ENCODE measurements around the gene PDZRN3. TPM values are rescaled to one million over a fixed set of nuclear protein-coding genes. Genes with fewer than 3 reads are reported as not detected.

The PDZRN3 gene
- total RNA-seq, 1 experiment from 2014 or later = 0.14 TPM

DNA sequence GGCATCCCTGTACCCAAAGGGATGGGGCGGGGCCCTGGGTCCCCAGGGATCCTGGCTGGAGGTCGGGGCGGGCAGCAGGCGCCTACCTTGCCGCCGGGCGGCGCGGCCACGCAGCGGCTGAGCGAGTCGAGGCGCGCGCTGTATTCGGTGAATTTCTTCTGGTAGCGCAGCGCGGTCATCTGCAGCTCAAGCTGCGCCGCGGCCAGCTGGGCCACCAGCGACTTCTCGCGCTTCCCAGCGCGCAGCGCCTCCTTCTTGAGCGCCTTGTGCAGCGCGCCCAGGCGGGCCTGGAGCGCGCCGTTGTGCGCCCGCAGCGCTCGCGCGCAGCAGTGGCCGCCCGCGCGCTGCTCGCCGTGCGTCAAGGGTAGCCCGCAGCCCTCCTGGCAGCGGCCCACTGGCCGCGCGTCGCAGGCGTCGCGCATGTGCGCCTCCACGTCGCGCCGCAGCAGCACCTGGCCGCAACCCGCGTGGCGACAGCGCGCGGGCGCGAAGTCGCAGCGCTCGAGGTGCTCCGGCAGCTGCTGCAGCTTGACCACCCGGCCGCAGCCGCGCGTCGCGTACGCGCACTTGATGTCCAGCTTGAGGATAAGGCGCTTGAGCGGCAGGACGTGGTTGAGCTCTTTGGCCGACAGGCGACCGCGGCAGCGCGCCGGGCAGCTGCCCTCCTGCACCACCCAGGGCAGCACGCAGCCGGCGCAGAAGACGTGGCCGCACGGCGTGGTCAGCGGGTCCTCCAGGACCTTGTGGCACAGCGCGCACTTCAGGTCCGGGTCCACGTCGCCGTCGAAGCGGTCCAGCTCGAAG lies 522 bp downstream of the PDZRN3 start:
- in situ Hi-C loops (cut with HindIII; ENCODE audit: low sequenced_read_pairs) = no loop called here
- no peak for DNase-seq (ENCODE audit: low spot score)

DNA sequence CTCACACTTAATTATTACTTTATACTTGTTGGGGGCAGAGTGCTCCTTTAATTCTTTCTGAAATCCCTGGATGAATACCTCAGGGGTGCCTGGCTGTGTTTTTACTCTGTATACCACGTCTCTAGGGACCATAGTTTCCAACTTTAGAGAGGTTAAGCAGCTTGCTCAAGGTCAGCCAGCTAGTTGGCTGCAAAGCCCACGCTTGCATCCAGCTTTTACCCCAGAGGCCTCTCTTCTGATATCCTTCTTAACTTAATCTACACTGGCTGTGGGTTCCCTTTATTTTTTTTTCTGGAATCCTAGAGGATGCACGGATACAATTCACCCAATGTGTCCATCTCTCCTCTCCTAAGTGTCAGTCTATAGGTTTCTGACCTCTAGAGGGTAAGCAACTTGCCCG lies 1.4 kb downstream of the PDZRN3 start:
- no peak for DNase-seq (ENCODE audit: low spot score)
- in situ Hi-C loops (cut with HindIII; ENCODE audit: low sequenced_read_pairs) = no loop called here

DNA sequence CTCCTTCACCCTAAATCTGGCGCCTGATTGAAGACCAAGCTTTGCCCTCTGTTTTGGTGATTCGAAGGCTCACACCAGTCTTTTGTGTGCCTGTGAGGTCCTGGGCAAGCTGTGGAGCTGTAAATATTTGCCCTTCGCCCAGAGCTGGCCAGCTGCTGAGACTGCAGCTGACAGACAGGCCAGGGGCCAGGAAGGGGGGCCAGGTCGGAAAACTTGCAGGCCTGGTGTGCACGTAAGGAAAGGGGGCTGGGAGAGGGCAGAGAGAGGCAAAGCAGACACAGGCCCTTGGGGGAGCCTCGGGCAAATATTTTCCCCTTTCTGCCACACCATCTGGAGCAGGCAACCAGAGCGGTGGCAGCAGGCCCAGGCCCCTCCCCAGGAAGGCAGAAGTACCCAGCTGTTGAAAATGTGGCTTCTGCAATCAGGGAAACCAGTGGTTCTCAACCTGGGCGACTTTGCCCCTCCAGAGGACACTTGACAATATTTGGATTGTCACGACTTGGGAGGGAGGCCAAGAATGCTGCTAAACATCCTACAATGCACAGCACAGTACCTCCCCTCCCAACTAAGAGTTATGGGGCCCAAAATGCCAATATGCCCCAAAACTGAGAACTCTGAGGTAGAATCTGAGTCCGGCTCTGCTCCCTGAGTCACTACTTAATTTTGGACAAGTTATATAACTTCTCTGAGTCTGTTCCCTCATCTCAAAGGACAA lies 2.5 kb downstream of the PDZRN3 start:
- DNase-seq (ENCODE audit: low spot score) = no peak
- in situ Hi-C loops (cut with HindIII; ENCODE audit: low sequenced_read_pairs) = no loop called here

DNA sequence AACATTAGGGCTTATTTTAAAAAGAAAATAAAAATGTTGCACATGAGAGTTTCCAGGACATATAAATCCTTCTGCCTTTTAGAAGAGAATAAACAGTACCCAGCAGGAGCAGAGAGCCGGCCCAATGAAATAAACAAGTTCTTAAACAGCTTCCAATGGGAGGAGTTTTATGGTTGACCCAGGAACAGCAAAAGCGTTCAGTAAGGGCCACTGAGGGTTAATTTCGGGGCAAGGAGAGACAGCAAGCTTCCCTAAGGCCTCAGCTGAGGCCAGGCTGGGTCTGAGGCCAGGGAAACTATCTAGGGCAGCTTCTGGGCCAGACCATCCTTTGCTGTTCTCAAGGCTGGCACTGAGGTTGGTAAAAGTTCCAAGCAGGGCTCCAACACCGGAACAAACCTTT lies 3.4 kb downstream of the PDZRN3 start:
- in situ Hi-C loops (cut with HindIII; ENCODE audit: low sequenced_read_pairs) = no loop called here
- peak; percentile 17 for DNase-seq (ENCODE audit: low spot score)

DNA sequence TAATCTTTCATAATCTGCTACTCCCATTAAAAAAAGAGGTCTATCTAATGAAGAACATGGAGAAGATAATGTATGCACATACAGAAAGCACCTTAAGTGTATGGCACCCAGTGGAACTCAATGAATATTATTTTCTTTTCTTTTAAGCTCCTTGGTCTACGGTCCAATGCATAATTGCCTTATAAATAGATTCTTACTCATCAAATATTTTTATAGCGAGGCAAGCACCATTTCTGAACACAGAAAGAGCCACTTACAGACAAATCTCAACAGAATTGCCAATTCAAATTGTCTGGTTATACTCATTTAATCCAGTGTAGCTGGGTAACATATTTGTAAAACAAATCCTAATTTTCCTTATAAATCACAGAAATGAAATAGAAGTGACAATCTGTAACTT lies 6.3 kb downstream of the PDZRN3 start:
- in situ Hi-C loops (cut with HindIII; ENCODE audit: low sequenced_read_pairs) = no loop called here
- DNase-seq (ENCODE audit: low spot score) = no peak

DNA sequence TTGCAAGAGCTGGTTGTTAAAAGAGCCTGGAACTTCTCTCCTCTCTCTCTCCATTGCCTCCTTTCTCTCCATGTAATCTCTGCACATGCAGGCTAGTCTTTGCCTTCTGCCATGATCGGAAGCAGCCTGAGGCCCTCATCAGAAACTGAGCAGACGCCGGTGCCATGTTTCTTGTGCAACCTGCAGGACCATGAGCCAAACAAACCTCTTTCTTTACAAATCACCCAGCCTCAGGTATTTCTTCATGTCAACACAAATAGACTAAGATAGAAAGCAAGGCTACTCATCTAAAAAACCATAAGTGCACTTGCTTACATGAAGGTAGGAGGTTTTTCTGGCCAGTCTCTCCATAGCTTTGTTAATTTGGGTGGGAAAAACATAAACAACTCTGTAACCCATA lies 8.7 kb downstream of the PDZRN3 start:
- in situ Hi-C loops (cut with HindIII; ENCODE audit: low sequenced_read_pairs) = no loop called here
- DNase-seq (ENCODE audit: low spot score) = no peak

DNA sequence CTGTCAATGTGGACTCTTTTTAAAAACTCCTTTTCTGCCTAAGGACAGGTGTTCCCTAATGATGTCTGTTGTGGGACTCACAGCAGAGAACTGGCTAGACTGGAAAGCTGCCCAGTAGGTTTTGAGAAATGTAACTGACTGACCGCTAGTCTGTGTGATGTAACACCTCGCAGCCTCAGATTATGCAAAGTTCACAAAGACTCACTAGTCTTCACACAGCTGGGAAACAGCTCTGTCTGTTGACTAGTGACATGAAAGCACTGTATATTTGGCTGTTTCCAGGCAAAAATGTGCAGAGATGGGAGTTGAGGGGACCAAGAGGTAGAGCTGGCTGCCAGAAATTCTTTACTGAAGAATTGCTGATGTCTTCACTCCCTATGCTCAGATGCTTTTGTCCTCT lies 10.3 kb downstream of the PDZRN3 start:
- DNase-seq (ENCODE audit: low spot score) = no peak
- in situ Hi-C loops (cut with HindIII; ENCODE audit: low sequenced_read_pairs) = no loop called here

DNA sequence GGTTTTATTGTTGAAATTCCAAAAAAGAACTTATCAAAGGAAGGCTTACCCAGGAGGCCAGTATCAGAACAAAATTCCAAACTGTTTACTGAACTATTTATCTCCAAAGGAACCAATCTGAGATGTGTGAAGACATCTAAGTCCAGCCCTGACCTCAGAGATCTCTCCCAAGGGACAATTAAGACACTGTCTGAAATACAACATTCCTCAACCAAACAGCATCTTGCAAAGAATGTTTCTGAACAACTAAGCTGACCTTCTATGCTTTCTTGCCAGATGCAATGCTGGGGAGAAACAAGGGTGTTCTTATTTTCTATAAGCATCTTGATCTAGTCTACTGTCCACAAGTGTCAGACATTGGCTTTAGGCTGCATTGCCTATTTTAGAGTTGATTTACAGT lies 13.6 kb downstream of the PDZRN3 start:
- no peak for DNase-seq (ENCODE audit: low spot score)
- in situ Hi-C loops (cut with HindIII; ENCODE audit: low sequenced_read_pairs) = no loop called here

DNA sequence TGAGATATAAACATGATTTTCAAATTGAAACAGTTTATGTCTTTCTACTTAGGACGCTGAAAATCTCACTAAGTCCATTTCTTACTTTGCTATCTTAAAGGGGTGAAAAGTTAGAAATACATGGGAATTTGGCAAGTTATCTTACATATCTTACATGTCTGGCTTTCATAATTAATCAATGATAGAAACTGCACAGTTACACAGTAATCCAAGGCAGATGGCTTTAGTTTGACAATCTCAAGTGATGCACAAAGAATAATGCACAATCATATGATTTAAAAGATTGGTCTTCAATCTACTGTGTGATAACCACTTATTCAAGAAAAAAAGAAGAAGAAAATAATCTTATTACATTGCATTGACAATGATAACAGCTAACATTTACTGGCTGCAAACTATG lies 14.2 kb downstream of the PDZRN3 start:
- in situ Hi-C loops (cut with HindIII; ENCODE audit: low sequenced_read_pairs) = no loop called here
- DNase-seq (ENCODE audit: low spot score) = no peak

DNA sequence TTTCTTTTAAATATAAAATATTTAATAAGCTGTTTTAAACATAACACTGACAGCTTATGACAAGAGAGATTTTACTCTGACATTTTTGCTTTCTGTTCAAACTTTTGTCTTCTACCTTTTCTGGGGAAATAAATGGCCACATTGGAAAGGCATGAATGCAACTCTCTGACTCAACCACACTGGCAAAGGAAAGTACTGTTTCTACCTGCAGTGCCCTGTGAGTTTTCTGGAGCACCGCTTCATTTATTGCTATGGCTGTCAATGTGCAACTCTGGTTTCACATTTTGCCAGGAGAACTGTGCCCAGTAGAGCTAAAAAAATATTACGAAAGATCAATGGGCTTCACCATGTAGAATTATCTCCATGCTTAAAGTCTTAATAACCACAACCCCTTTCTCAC lies 15.1 kb downstream of the PDZRN3 start:
- in situ Hi-C loops (cut with HindIII; ENCODE audit: low sequenced_read_pairs) = no loop called here
- no peak for DNase-seq (ENCODE audit: low spot score)

DNA sequence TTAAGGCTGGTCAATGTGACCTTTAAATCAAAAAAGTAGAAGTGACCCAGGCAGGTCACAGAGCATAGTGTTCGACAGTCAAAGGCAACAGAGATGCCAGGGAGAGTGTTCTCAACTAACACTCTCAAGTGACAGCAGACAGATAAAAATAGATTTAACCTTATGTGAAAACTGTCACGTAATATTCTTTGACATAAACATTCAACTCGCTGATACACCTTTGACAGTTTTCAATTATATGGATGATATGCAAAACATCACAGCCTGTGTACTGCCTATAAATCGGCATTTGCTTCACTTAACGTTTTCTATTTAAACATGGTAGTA lies 15.5 kb downstream of the PDZRN3 start:
- no peak for DNase-seq (ENCODE audit: low spot score)
- in situ Hi-C loops (cut with HindIII; ENCODE audit: low sequenced_read_pairs) = no loop called here

DNA sequence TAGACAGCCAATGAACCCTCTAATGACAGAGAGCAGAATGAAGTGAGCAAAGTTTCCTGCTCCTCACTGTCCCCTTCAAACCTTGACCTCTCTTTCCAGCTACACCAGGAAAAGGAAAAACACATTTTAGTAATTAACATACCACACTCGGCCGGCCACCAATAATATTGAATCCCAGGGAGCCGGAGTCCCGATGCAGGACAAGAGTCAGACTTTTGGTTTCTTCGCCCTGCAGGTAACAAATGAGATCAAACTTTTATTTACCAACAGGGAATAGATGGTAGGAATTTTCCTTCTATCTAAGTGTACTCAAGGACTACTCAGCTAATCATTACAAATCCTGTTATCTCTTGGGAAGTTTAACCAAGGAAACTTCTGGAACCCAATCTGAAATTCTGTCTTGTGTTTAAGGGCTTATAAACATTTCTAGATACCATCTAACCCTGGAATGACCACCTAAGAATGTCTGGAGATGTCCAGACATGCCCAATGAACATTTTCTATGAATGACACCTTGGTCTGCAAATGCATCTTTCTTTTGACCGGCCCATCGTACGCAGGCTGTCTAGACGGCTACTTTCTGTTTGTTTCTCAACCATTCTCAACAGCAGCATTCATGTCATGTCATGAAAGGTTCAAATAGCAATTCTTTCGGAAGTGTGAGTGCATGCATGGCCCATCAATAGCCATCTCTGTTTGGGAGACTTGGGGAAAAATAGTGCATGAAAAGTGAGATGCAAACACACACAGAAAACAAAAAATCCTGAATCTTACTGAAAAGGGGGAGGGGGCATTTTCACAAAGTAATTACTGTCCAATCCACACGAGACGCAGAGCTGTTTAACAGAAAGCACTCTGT lies 16.1 kb downstream of the PDZRN3 start:
- in situ Hi-C loops (cut with HindIII; ENCODE audit: low sequenced_read_pairs) = no loop called here
- DNase-seq (ENCODE audit: low spot score) = no peak

DNA sequence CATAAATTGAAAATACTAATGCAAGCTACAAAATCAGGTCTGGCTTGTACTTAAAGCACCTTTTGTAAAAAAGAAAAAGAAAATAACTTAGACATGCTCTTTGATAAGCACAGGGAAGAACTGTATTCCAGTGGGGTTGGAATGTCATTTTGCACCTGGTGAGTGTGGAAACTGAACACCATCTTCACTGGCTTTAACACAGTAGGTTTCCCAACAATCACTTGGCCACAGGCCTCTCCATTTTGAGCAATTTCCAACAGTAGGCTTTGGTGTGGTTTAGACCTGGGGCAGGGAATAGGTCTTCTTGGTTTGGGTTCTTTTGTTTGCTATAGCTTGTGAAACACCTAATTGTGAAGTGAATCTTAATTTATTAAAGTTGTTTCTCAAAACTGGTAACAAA lies 18.9 kb downstream of the PDZRN3 start:
- in situ Hi-C loops (cut with HindIII; ENCODE audit: low sequenced_read_pairs) = no loop called here

DNA sequence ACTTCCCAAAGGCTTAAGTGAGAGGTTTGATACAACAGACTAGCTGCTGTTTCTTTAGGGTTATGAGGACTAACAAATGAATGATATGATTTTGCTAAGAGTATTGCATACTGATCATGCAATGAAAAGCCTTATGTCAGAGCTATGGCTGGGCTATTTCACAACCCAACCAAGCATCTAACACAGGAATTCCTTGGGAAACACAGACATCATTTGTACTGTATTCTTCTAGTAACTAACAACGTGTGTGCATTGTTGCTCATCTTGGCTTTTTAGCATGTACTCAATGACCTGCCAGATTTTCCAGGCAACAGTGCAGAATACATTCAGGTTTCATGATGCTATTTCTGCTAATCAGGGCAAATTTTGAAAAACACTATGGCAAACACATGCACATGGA lies 19.3 kb downstream of the PDZRN3 start:
- in situ Hi-C loops (cut with HindIII; ENCODE audit: low sequenced_read_pairs) = no loop called here
- no peak for DNase-seq (ENCODE audit: low spot score)

More for the DNA sequence above, 18.9 kb downstream of the PDZRN3 start:
- DNase-seq (ENCODE audit: low spot score) = no peak

DNA sequence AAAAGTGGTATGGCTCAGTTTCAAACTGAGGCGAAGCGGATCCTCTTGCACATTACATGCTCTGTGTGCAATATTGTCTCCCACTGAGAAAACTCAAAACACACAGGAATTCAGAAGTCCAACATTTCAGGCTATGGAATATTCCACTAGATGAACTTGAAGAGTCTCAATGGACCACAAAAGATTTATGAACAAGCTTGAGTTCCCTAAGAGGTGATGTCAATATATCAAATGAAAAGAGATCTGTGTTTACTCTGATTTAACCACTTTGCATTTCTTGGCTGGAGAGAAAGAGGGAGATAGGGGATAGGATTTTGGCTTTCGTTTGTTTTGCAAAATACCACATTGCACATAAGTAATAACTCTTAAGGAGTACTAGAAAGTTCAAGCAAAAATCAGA lies 20.3 kb downstream of the PDZRN3 start:
- in situ Hi-C loops (cut with HindIII; ENCODE audit: low sequenced_read_pairs) = no loop called here
- no peak for DNase-seq (ENCODE audit: low spot score)

DNA sequence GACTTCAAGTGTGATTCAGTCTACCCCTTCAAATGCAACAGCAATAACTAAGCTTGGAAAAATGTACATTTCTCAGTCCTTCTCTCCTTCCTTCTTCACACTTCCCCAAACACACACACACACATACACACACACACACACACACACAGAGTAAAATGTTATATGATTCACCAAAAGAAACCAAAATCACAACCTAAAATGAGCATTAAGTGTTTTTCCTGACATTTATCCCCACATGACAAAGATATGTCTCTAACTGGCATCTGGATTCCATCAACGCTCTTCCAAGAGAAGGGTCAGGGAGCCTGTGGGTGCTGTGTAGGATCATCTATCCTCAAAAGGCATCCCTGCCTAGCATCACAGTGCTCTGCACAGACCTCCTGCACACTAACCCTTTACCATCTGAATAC lies 21.0 kb downstream of the PDZRN3 start:
- no peak for DNase-seq (ENCODE audit: low spot score)
- in situ Hi-C loops (cut with HindIII; ENCODE audit: low sequenced_read_pairs) = no loop called here

DNA sequence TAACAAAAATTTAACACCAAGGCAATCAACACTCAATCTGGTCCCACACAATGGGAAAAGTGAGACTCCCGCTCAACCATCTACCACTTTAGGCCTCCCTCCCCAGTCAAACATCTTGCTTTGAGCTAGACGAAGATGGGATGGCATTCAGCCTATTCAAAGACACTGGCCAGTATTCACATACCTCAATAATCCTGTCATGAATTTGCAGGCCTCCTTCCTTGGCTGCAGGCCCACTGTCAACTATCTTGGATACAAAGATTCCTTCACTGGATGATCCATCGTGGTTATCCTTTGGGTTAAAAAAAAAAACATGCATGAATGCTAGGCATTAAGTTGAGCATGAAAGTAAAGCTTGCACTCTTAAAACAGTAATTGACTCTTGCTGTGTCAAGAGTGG lies 22.6 kb downstream of the PDZRN3 start:
- in situ Hi-C loops (cut with HindIII; ENCODE audit: low sequenced_read_pairs) = no loop called here
- no peak for DNase-seq (ENCODE audit: low spot score)

DNA sequence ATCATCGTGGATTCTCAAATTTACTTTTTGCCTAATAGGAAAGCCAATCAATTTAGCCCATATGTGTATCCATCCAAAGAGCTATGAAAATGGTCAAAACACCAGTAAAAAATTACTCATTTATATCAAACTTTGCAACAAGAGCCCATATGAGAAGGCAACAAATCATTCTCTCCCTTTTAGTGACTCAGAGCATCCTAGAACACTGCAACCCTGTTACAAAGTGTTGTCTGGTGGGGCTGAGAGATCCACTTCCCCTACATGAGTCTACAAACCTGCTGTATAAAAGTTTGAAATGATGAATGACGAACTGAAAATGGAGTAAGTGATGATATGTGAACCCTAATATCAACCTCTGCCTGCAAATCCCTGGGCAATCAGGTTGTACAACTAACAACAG lies 23.3 kb downstream of the PDZRN3 start:
- DNase-seq (ENCODE audit: low spot score) = no peak
- in situ Hi-C loops (cut with HindIII; ENCODE audit: low sequenced_read_pairs) = no loop called here

DNA sequence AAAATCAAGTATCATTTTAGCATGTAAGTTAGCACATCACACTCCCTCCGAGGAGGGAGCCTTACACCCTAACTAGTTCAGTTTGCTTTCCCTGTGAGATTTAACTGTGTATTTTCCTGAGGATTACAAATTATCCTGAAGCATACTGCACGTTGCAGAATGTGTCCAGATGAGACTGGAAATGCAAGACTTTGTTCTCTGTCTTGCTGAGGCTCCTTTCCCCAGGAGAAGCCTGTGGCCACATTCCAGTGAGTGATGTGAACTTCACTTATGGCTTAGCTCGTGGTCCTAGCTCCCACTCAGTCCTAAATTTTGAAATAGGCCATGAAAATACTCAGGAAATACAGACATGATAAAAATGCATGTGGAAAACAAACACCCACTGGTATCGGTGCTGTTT lies 23.7 kb downstream of the PDZRN3 start:
- in situ Hi-C loops (cut with HindIII; ENCODE audit: low sequenced_read_pairs) = no loop called here
- no peak for DNase-seq (ENCODE audit: low spot score)

DNA sequence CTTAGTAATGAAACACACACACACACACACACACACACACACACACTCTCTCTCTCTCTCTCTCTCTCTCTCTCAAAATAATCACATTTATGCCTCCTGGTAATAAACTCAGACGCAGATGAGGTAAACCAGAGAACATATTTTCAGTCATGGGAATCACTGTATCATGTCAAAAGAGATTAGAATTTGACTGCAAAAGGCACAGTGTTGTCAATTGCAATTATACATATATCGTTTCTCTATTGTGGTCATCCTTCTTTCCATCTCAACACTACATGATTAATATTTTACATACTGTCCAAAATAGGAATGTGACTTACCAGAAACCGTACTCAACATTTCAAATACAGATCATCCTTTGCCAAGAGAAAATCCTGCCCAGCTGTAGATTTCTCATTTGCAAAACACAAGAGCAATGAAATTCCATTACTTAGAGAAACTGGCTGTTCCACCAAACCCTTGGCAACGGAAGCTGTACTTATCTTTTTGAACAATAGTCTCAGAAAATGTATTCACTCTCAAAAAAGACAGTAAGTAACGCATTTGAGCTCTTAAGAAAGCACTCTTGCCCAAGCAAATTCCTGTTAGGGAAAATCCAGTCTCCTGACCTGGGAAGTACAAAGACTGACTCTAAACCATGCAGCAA lies 24.3 kb downstream of the PDZRN3 start:
- no peak for DNase-seq (ENCODE audit: low spot score)
- in situ Hi-C loops (cut with HindIII; ENCODE audit: low sequenced_read_pairs) = no loop called here
